K562 (cell line): Measurements from ENCODE around the gene SIDT1. TPM values are rescaled to one million over a fixed set of nuclear protein-coding genes. Genes with fewer than 3 reads are reported as not detected.

Source experiments
- ATAC-seq: fragments of 200-7000 bp; cut with Tn5 transposase; 3 replicates; pipeline ENCODE4 v1.9.1; 2020; ENCODE audit warnings: moderate library complexity
- BruUV-seq: library from RNA; stranded (reverse); fragments of 400-500 nt; replicated peaks from 2 replicates; lab custom pipeline; 2021; lab: Mats Ljungman, UMichigan
- CTCF ChIA-PET: fragments of 300-600 bp; formaldehyde crosslinking; extraction: SDS; loops from one replicate; lab custom pipeline; 2021; ENCODE audit warnings: low intra/inter-chr PET ratio; lab: Yijun Ruan, JAX
- POLR2A ChIA-PET: fragments of 300-600, 350-650 bp; sonication (Branson Sonifier 250); formaldehyde crosslinking; extraction: SDS; loops from one replicate; lab custom pipeline; 2021; ENCODE audit warnings: antibody characterized with exemption, inconsistent platforms; lab: Yijun Ruan, JAX
- DNase-seq, 4 experiments: peaks; one replicate each; pipeline versions ENCODE4 v3.0.0 to v3.0.0-alpha.2; 2011 to 2018; ENCODE audit warnings: low spot score in 3 of 4, mixed read lengths in 3 of 4; ENCODE audit errors: extremely low read depth in 1 of 4
- FAIRE-seq: peaks from 2 replicates; lab custom pipeline; 2011; peaks lifted over from hg19 to GRCh38; lab: Jason Lieb, UNC
- H2AFZ ChIP-seq: 2 replicates; pipeline ENCODE4 v1.6.0; 2011; ENCODE audit warnings: low read depth, low read length, control low read depth, inconsistent platforms
- H3K27ac ChIP-seq: fragments of 200-600 bp; 3 replicates; pipeline ENCODE4 v1.8.0; 2011; ENCODE audit warnings: low read depth, mild to moderate bottlenecking, control low read depth, inconsistent platforms, low read length, moderate library complexity, mixed read lengths; ENCODE audit errors: extremely low read depth
- H3K27me3 ChIP-seq, 2 experiments: fragments of 300-600 bp in 1 of 2; 2 replicates in 1 of 2; 3 replicates in 1 of 2; pipeline versions ENCODE4 v1.6.0 to v1.8.0; 2011; ENCODE audit warnings: inconsistent platforms in 2 of 2, low read length in 2 of 2, mild to moderate bottlenecking in 1 of 2, mixed read lengths in 1 of 2, moderate library complexity in 1 of 2; ENCODE audit not compliant: control insufficient read depth in 2 of 2, insufficient read depth in 2 of 2
- H3K36me3 ChIP-seq: fragments of 300-600 bp; 3 replicates; pipeline ENCODE4 v1.8.0; 2011; ENCODE audit warnings: mild to moderate bottlenecking, low read length, inconsistent platforms; ENCODE audit not compliant: control insufficient read depth, insufficient read depth
- H3K4me1 ChIP-seq, 2 experiments: fragments of 200-600 bp in 1 of 2; replicated peaks in 1 of 2; 2 replicates in 1 of 2; 3 replicates in 1 of 2; pipeline versions ENCODE4 v1.5.1 to v1.8.0; 2011; ENCODE audit warnings: inconsistent platforms in 2 of 2, low read length in 2 of 2, mild to moderate bottlenecking in 1 of 2, mixed read lengths in 1 of 2, moderate library complexity in 1 of 2; ENCODE audit not compliant: control insufficient read depth in 2 of 2, insufficient read depth in 2 of 2
- H3K4me2 ChIP-seq: 2 replicates; pipeline ENCODE4 v1.6.1; 2011; ENCODE audit warnings: low read length, control low read depth, inconsistent platforms, mixed read lengths; ENCODE audit not compliant: insufficient read depth
- H3K4me3 ChIP-seq: fragments of 200-600 bp; sonication (generic), shearing (Covaris generic); 2 replicates; pipeline ENCODE4 v1.5.1; 2016; ENCODE audit warnings: control low read depth, inconsistent platforms
- H3K79me2 ChIP-seq: fragments of 200-600 bp; 3 replicates; pipeline ENCODE4 v1.8.0; 2011; ENCODE audit warnings: low read length, inconsistent platforms; ENCODE audit not compliant: control insufficient read depth, insufficient read depth
- H3K9ac ChIP-seq, 2 experiments: 2 replicates each; pipeline versions ENCODE4 v1.6.0 to v1.6.1; 2011; ENCODE audit warnings: low read depth in 2 of 2, low read length in 2 of 2, control low read depth in 1 of 2, inconsistent platforms in 1 of 2, mild to moderate bottlenecking in 1 of 2, mixed read lengths in 1 of 2; ENCODE audit not compliant: insufficient read depth in 1 of 2
- H3K9me1 ChIP-seq: one replicate; pipeline ENCODE4 v1.6.0; 2011; ENCODE audit warnings: inconsistent platforms, mild to moderate bottlenecking, low read length, moderate library complexity; ENCODE audit not compliant: control insufficient read depth, insufficient read depth
- H3K9me3 ChIP-seq: replicated peaks from 2 replicates; pipeline ENCODE4 v1.5.1; 2011; ENCODE audit warnings: low read depth, low read length, inconsistent platforms; ENCODE audit not compliant: control insufficient read depth, insufficient read depth
- H4K20me1 ChIP-seq: replicated peaks from 2 replicates; pipeline ENCODE4 v1.6.1; 2011; ENCODE audit warnings: low read length, inconsistent platforms, mixed read lengths; ENCODE audit not compliant: control insufficient read depth, insufficient read depth
- ATF7 ChIP-seq: fragments of 450-650 bp; IDR thresholded peaks from 2 replicates; pipeline ENCODE4 v1.7.1; 2014; ENCODE audit warnings: mild to moderate bottlenecking, moderate library complexity
- E2F3 ChIP-seq: fragments of 250-450 bp; sonication (Bioruptor Pico); IDR thresholded peaks from 2 replicates; pipeline ENCODE4 v1.4.0; 2020; ENCODE audit warnings: mild to moderate bottlenecking
- FOXA3 ChIP-seq, 2 experiments: fragments of 450-650 bp in 1 of 2; sonication (generic) in 1 of 2; formaldehyde crosslinking; IDR thresholded peaks in 1 of 2; conservative IDR thresholded peaks in 1 of 2; 2 replicates each; pipeline versions ENCODE4 v1.4.0 to v1.8.0; 2020 to 2022; ENCODE audit warnings: mild to moderate bottlenecking in 2 of 2, missing genetic modification reagents in 1 of 2
- FOXK1 ChIP-seq: sonication (generic); formaldehyde crosslinking; IDR thresholded peaks from 2 replicates; pipeline ENCODE4 v1.8.0; 2022; ENCODE audit warnings: missing genetic modification reagents, mild to moderate bottlenecking, borderline replicate concordance
- HOXB6 ChIP-seq: fragments of 250-450 bp; sonication (Bioruptor Pico); IDR thresholded peaks from 2 replicates; pipeline ENCODE4 v1.5.1; 2022; ENCODE audit warnings: mild to moderate bottlenecking, borderline replicate concordance
- SIN3B ChIP-seq: fragments of 450-650 bp; IDR thresholded peaks from 2 replicates; pipeline ENCODE4 v1.6.1; 2017; ENCODE audit warnings: low read depth, mild to moderate bottlenecking, moderate library complexity
- SRSF3 ChIP-seq: fragments of 200-400 bp; formaldehyde crosslinking; IDR thresholded peaks from 2 replicates; pipeline ENCODE4 v1.6.1; 2016; ENCODE audit warnings: mild to moderate bottlenecking, low read length, moderate library complexity; ENCODE audit not compliant: insufficient read depth
- ZNF436 ChIP-seq: fragments of 250-450, 450-650 bp; sonication (Bioruptor Pico); formaldehyde crosslinking; IDR thresholded peaks from 2 replicates; pipeline ENCODE4 v1.7.0; 2020; ENCODE audit warnings: mild to moderate bottlenecking
- ZNF780A ChIP-seq: fragments of 250-450 bp; sonication (Bioruptor Pico); IDR thresholded peaks from 2 replicates; pipeline ENCODE4 v1.5.0; 2021; ENCODE audit warnings: mild to moderate bottlenecking
- ZNF785 ChIP-seq: fragments of 250-450 bp; sonication (Bioruptor Pico); IDR thresholded peaks from 2 replicates; pipeline ENCODE4 v1.4.0; 2020; ENCODE audit warnings: mild to moderate bottlenecking
- WGBS: fragments of 100-300 bp; shearing (Covaris generic); methylation state at CpG from one replicate; pipeline ENCODE4 v1.1.6; 2016; ENCODE audit warnings: low coverage, mixed read lengths; ENCODE audit not compliant: insufficient coverage; ENCODE audit errors: missing lambda C conversion rate; 5-methylcytosine and 5-hydroxymethylcytosine counted together
- in situ Hi-C: fragments of 300-500 bp; cut with MboI; formaldehyde crosslinking; loops from 4 replicates; pipeline ENCODE4 v1.15.0; 2018; ENCODE audit warnings: inconsistent platforms, mixed read lengths
- intact Hi-C: fragments of 100-400 bp; cut with micrococcal nuclease; formaldehyde crosslinking; loops from 2 replicates; pipeline ENCODE4 v1.14.2; 2022
- polyA plus RNA-seq, 8 experiments: library from polyadenylated mRNA; depleted of rRNA in 4 of 8; stranded (reverse) in 5 of 8; unstranded in 3 of 8; fragments of >200 nt; fragmentation: Nextera tagmentation in 2 of 8; fragmentation: Illumina TruSeq in 1 of 8; extraction: Ambion mirVana in 2 of 8; extraction: Trizol in 1 of 8; gene quantifications; 2 replicates each; pipeline versions ENCODE4 v1.2.1 to v1.2.3, GENCODE V29; 2011 to 2014; ENCODE audit warnings: inconsistent platforms in 1 of 8, missing spikeins in 1 of 8
- total RNA-seq, 7 experiments: library from RNA; depleted of rRNA in 6 of 7; stranded (reverse); fragments of >200 nt in 6 of 7; fragmentation: Illumina TruSeq in 2 of 7; extraction: Trizol in 2 of 7; gene quantifications; 2 replicates each; pipeline versions ENCODE4 v1.2.1 to v1.2.3, GENCODE V29; 2011 to 2021; ENCODE audit warnings: low replicate concordance in 1 of 7
- TF ChIP-seq, protein P1 (sequence below): IDR thresholded peaks from 2 replicates; pipeline ENCODE4 v1.6.1; 2016; ENCODE audit warnings: missing genetic modification characterization, missing compliant biosample characterization
- TF ChIP-seq, protein P2 (sequence below): fragments of 450-650 bp; IDR thresholded peaks from 2 replicates; pipeline ENCODE4 v1.6.1; 2016; ENCODE audit warnings: borderline replicate concordance
- TF ChIP-seq, protein P3 (sequence below), 2 experiments: fragments of 450-650 bp; IDR thresholded peaks; 2 replicates each; pipeline ENCODE4 v1.6.1; 2018; ENCODE audit warnings: mild to moderate bottlenecking in 2 of 2, low read depth in 1 of 2; ENCODE audit not compliant: partially characterized antibody in 2 of 2

SIDT1 gene
- total and polyA plus RNA-seq, 9 of the 15 experiments (the other 6 are each of a cell fraction or from before 2014, with no cell fraction given) = not detected

DNA sequence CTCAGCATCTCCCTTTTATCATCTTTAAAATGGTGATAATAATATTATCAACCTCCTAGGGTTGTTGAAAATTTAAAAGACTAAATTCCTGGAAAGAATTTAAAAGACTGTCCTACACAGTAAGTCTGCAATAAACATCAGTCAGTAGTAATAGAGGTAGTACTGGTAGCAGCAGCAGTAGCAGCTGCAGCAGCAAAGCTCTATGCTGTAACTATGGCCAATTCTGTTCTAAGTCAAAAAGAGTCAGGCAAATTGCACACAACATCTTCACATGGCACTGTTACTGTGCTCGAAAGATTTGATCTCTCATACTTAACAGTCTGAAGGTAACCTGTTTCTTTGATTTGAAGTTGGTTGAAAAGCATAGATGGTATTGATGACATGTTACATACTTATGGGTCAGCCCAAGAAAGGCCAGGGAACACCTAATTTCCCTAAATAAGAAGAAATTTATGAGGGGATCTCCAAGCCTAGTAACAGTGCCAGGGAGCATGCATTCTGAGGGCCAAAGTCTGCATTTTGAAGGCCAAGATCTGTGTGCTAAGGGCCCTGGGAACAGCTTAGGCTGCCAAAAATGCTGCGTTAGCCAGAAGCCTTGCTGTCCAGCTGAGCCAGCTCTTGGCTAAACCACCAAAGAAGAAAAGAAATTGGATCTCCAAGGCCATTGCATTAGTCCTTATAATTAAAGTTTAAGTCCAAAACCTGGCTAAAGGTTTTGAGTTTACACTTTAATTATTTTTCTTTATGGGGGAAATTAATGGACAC is 68.2 kb downstream of the SIDT1 start (continued):
- no peak for TF ChIP-seq FOXA3 (CRISPR knock-in tag; conservative IDR thresholded peaks at IDR 0.05 in 1 of 2, IDR thresholded peaks at IDR 0.05 in 1 of 2)

DNA sequence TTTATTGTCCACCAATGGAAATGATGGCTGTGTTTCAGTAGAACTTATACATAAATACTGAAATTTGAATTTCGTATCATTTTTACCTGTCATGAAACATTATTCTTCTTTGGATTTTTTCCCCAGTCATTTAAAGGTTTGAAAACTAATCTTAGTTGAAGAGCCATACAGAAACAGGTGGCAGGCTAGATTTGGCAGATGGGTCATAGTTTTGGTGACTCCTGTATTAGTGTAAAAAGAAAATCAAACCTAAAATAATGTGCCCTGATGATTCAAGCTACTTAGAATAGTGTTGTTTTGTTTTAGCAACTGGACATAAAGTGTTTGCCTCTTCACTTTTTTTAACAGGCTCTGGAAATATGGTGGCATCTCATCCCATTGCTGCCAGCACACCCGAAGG is 68.9 kb downstream of the SIDT1 start:
- CTCF ChIA-PET = no interaction called here
- TF ChIP-seq, protein P1, sequence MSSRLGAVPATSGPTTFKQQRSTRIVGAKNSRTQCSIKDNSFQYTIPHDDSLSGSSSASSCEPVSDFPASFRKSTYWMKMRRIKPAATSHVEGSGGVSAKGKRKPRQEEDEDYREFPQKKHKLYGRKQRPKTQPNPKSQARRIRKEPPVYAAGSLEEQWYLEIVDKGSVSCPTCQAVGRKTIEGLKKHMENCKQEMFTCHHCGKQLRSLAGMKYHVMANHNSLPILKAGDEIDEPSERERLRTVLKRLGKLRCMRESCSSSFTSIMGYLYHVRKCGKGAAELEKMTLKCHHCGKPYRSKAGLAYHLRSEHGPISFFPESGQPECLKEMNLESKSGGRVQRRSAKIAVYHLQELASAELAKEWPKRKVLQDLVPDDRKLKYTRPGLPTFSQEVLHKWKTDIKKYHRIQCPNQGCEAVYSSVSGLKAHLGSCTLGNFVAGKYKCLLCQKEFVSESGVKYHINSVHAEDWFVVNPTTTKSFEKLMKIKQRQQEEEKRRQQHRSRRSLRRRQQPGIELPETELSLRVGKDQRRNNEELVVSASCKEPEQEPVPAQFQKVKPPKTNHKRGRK = no peak
- TF ChIP-seq SIN3B (no peak), ZNF436 (CRISPR knock-in tag) (no peak), ZNF780A (no peak), HOXB6 (no peak), ATF7 (no peak), FOXK1 (CRISPR knock-in tag) (no peak), SRSF3 (no peak), ZNF785 (CRISPR knock-in tag) (no peak), E2F3 (no peak)
- TF ChIP-seq, protein P2, sequence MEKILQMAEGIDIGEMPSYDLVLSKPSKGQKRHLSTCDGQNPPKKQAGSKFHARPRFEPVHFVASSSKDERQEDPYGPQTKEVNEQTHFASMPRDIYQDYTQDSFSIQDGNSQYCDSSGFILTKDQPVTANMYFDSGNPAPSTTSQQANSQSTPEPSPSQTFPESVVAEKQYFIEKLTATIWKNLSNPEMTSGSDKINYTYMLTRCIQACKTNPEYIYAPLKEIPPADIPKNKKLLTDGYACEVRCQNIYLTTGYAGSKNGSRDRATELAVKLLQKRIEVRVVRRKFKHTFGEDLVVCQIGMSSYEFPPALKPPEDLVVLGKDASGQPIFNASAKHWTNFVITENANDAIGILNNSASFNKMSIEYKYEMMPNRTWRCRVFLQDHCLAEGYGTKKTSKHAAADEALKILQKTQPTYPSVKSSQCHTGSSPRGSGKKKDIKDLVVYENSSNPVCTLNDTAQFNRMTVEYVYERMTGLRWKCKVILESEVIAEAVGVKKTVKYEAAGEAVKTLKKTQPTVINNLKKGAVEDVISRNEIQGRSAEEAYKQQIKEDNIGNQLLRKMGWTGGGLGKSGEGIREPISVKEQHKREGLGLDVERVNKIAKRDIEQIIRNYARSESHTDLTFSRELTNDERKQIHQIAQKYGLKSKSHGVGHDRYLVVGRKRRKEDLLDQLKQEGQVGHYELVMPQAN = no peak
- TF ChIP-seq, protein P3, sequence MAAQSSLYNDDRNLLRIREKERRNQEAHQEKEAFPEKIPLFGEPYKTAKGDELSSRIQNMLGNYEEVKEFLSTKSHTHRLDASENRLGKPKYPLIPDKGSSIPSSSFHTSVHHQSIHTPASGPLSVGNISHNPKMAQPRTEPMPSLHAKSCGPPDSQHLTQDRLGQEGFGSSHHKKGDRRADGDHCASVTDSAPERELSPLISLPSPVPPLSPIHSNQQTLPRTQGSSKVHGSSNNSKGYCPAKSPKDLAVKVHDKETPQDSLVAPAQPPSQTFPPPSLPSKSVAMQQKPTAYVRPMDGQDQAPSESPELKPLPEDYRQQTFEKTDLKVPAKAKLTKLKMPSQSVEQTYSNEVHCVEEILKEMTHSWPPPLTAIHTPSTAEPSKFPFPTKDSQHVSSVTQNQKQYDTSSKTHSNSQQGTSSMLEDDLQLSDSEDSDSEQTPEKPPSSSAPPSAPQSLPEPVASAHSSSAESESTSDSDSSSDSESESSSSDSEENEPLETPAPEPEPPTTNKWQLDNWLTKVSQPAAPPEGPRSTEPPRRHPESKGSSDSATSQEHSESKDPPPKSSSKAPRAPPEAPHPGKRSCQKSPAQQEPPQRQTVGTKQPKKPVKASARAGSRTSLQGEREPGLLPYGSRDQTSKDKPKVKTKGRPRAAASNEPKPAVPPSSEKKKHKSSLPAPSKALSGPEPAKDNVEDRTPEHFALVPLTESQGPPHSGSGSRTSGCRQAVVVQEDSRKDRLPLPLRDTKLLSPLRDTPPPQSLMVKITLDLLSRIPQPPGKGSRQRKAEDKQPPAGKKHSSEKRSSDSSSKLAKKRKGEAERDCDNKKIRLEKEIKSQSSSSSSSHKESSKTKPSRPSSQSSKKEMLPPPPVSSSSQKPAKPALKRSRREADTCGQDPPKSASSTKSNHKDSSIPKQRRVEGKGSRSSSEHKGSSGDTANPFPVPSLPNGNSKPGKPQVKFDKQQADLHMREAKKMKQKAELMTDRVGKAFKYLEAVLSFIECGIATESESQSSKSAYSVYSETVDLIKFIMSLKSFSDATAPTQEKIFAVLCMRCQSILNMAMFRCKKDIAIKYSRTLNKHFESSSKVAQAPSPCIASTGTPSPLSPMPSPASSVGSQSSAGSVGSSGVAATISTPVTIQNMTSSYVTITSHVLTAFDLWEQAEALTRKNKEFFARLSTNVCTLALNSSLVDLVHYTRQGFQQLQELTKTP (IDR thresholded peaks at IDR 0.05; ENCODE audit: low read depth in 1 of 2, partially characterized antibody in 2 of 2) = no peak

More for the DNA sequence above, 68.9 kb downstream of the SIDT1 start:
- Histone ChIP-seq H3K4me2 (no peak overlapping the region), H3K4me1 (no peaks in the 10 kb centered on the region), H3K36me3 (no peaks in the 10 kb centered on the region), H3K4me3 (no peak overlapping the region), H4K20me1 (no peaks in the 10 kb centered on the region), H3K9me1 (no peaks in the 10 kb centered on the region), H3K79me2 (no peaks in the 10 kb centered on the region), H3K27me3 (peaks cover 0 to 4% of the 10 kb centered on the region in 2 experiments; a peak in 1 of 5 replicates), H3K27ac (no peak overlapping the region), H3K9ac (no peak overlapping the region), H2AFZ (no peak overlapping the region), H3K9me3 (no peaks in the 10 kb centered on the region)
- DNase-seq = no peak
- in situ Hi-C loops = loop anchor here (25.0 kb wide), 1 partner anchor 539 kb away; no protein-coding TSS in a partner anchor
- POLR2A ChIA-PET = no interaction called here
- WGBS = 0% methylated on average over 2 of the region's 2 CpGs
- FAIRE-seq = no peak
- ATAC-seq = no peak
- no TSS peak for BruUV-seq
- intact Hi-C loops = no loop called here
